Mucosa of descending colon (tissue), 3 donors: ENCODE measurements around the gene KIF4A. TPM values are rescaled to one million over a fixed set of nuclear protein-coding genes. Genes with fewer than 3 reads are reported as not detected.

ENCODE experiments used
- ATAC-seq: fragments of 200-7000 bp; cut with Tn5 transposase; one replicate; pipeline ENCODE4 v1.9.1; 2020; ENCODE audit warnings: mild to moderate bottlenecking, moderate library complexity
- DNase-seq, 3 donors: peaks; one replicate each; pipeline ENCODE4 v3.0.0-alpha.2; 2020
- H3K36me3 ChIP-seq: fragments of 200-600 bp; one replicate; pipeline ENCODE4 v1.8.0; 2021; ENCODE audit warnings: low read depth, mild to moderate bottlenecking
- H3K4me1 ChIP-seq: fragments of 200-600 bp; one replicate; pipeline ENCODE4 v1.8.0; 2021; ENCODE audit warnings: low read depth, mild to moderate bottlenecking
- H3K4me3 ChIP-seq: fragments of 200-600 bp; one replicate; pipeline ENCODE4 v1.8.0; 2021; ENCODE audit warnings: mild to moderate bottlenecking
- H3K9me3 ChIP-seq: fragments of 200-600 bp; one replicate; pipeline ENCODE4 v1.8.0; 2021; ENCODE audit warnings: mild to moderate bottlenecking
- CTCF ChIP-seq: fragments of 200-600 bp; IDR thresholded peaks from one replicate; pipeline ENCODE4 v1.8.0; 2022; ENCODE audit warnings: antibody characterized with exemption, mild to moderate bottlenecking
- intact Hi-C, 2 donors: fragments of 100-400 bp; cut with DNase I in 1 of 2; cut with micrococcal nuclease in 1 of 2; formaldehyde crosslinking; loops; one replicate each; pipeline versions ENCODE4 v1.11.0 to v1.11.1; 2022; cut with DNase I, micrococcal nuclease
- total RNA-seq, 3 donors: library from RNA; stranded (reverse); fragmentation: NEBNext Ultra II Directional in 2 of 3; extraction: Animal tissue kit (Norgen Biotek cat#: 25700) in 2 of 3; gene quantifications; one replicate each; pipeline versions ENCODE4 v1.2.1 to v1.2.4, GENCODE V29; 2021 to 2023
- donor health status: DM: no; HTN: no; CAD: no; lungs with moderate emphysema.
- donor health status: DM: no; HTN: no; CAD: no.
- donor health status: DM: no; HTN: yes; CAD: no.

Gene KIF4A
- total RNA-seq, 3 donors from 2014 or later, result 1.5 to 10.7 (median 3.1) TPM

- ATAC-seq (no peak), DNase-seq (no peak)
- no peak overlapping the region for H3K4me3 ChIP-seq
- H3K36me3 ChIP-seq, result no peaks in the 10 kb centered on the region
- intact Hi-C loops, result no loop called here
- no peaks in the 10 kb centered on the region for H3K4me1 ChIP-seq
- H3K9me3 ChIP-seq, result no peaks in the 10 kb centered on the region
- TF ChIP-seq CTCF, result no peak
These were observed 136.7 kb downstream of the KIF4A start for GRCh38 chrX:70426286-70427278.

- no peaks in the 10 kb centered on the region for H3K36me3 ChIP-seq
- TF ChIP-seq CTCF, result no peak
- no peak overlapping the region for H3K4me3 ChIP-seq
- H3K9me3 ChIP-seq, result no peaks in the 10 kb centered on the region
- H3K4me1 ChIP-seq, result no peaks in the 10 kb centered on the region
- DNase-seq (no peak), ATAC-seq (peak; percentile 58)
- intact Hi-C loops, result no loop called here
These were observed 137.5 kb downstream of the KIF4A start for GRCh38 chrX:70427365-70427764.

- Histone ChIP-seq H3K36me3 (no peaks in the 10 kb centered on the region), H3K4me3 (no peak overlapping the region), H3K9me3 (no peaks in the 10 kb centered on the region), H3K4me1 (no peaks in the 10 kb centered on the region)
- TF ChIP-seq CTCF, result no peak
- ATAC-seq, result no peak
- intact Hi-C loops, result no loop called here
- DNase-seq, result no peak
These were observed 139.9 kb downstream of the KIF4A start for GRCh38 chrX:70429759-70430158.

DNA sequence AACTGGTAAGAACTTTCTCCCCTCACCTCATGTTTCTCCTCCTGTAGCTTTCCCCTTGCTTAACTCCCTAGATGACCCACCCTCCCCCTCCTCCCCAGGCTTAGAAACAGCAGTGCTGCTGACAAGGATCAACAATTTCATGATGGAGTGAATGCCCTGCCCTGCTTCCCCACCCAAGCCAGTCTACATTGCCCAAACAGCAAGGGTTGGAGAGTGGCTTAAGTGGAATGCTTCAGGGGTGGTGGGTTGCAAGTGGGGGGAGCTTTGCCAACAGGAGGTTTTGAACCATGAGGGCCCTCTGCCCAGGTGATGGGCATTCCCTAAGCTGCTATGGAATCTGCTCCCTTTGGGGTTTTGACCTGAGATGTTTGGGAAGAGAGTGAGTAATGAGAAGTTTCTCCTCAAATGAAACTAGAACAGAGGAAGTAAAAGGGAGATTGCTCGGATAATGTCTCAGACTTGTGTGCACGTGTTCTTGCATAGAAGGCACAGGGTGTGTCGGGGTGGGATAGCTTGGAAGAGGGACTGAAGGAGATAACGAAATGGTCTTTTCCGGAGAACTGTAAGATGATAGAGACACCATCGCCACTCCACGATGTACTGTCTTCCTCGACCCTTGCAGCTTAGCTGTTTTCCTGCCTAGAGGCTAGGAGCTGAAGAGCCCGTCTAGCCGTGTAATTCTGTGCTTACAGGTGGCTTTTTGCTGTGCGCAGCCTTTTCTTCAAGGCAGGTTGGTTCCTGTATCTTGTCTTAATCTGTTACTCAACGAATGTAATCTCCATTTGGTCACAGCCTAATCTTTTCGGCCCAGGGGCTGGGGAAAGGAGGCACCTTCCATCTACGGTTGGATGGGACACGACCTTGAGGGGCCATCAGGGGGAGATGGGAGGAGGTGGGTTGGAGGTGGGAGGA is 143.3 kb downstream of the KIF4A start:
- Histone ChIP-seq H3K4me3 (no peak overlapping the region), H3K9me3 (no peaks in the 10 kb centered on the region), H3K36me3 (no peaks in the 10 kb centered on the region), H3K4me1 (no peaks in the 10 kb centered on the region)
- TF ChIP-seq CTCF, result no peak
- intact Hi-C loops, result no loop called here
- ATAC-seq, result no peak
- DNase-seq, result no peak

DNA sequence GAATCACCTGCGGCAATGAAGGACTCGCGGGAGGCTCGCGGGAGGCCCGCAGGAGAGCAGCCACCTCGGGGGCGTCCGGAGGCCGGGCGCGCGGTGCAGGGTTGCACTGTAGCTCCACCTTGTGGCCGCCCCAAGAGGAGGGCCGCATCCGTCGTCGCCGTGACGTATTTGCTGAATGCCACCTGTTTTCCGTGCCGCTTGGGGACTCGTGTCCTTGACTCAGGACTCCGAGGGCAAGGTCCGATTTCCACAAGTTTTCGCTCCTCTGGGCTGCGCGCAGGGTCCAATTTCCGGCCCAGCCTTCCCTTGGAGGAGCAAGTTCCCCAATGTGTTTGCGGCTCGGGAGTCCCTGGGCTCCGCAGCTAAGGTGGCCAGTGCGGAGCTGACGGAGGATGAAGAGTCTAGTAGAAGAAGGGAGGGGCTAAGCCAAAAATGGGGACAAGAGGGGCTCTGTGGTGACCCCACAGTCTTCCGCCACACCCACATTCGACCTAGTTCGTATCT is 144.0 kb downstream of the KIF4A start:
- H3K36me3 ChIP-seq, result no peaks in the 10 kb centered on the region
- peak overlapping the region; percentile 17 for H3K4me3 ChIP-seq
- no peaks in the 10 kb centered on the region for H3K4me1 ChIP-seq
- DNase-seq, result peak; percentile 80 to 87 (median 84)
- peak; percentile 89 for ATAC-seq
- intact Hi-C loops, result no loop called here
- H3K9me3 ChIP-seq, result no peaks in the 10 kb centered on the region
- peak; percentile 62 for TF ChIP-seq CTCF
